Lower leg skin (tissue), 4 donors: ENCODE data around the gene GRAP2. TPM values are rescaled to one million over a fixed set of nuclear protein-coding genes. Genes with fewer than 3 reads are reported as not detected.
"Not testable (repeated sequence)": the region's sequence is repeated elsewhere in the genome, so short reads cannot be mapped to it uniquely, and the experiment has no call there.

Experiments used
- DNase-seq, 2 donors: peaks; one replicate each; pipeline ENCODE4 v3.0.0-alpha.2; 2019; ENCODE audit warnings: low spot score in 2 of 2
- H3K4me3 ChIP-seq: fragments of 200-600 bp; sonication (generic); 2 replicates; pipeline ENCODE4 v1.5.1; 2017; ENCODE audit warnings: mild to moderate bottlenecking, low read depth; ENCODE audit not compliant: poor library complexity, severe bottlenecking
- POLR2A ChIP-seq, 2 donors: fragments of 450-650 bp; IDR thresholded peaks; one replicate each; pipeline ENCODE4 v1.6.1; 2016 to 2017; ENCODE audit warnings: antibody characterized with exemption in 2 of 2, mild to moderate bottlenecking in 1 of 2, moderate library complexity in 1 of 2
- WGBS, 2 donors: methylation state at CpG; one replicate each; pipeline ENCODE4 v1.1.5; 2018; 5-methylcytosine and 5-hydroxymethylcytosine counted together
- intact Hi-C: fragments of 100-400 bp; cut with DNase I; formaldehyde crosslinking; loops from one replicate; pipeline ENCODE4 v1.15.0; 2023; ENCODE audit warnings: low total_unique reads
- total RNA-seq, 4 donors: library from RNA; depleted of rRNA; stranded (reverse); fragments of >200 nt; gene quantifications; one replicate each; pipeline ENCODE4 v1.1.0, GENCODE V29; 2016
- TF ChIP-seq, protein P1 (sequence below), 3 donors: fragments of 450-650 bp; IDR thresholded peaks; one replicate each; pipeline ENCODE4 v1.5.1; 2016; ENCODE audit warnings: antibody characterized with exemption in 3 of 3, mild to moderate bottlenecking in 3 of 3, moderate library complexity in 2 of 3

GRAP2 gene
- total RNA-seq, 4 donors from 2014 or later, result 0.72 to 1.3 (median 0.96) TPM

DNA sequence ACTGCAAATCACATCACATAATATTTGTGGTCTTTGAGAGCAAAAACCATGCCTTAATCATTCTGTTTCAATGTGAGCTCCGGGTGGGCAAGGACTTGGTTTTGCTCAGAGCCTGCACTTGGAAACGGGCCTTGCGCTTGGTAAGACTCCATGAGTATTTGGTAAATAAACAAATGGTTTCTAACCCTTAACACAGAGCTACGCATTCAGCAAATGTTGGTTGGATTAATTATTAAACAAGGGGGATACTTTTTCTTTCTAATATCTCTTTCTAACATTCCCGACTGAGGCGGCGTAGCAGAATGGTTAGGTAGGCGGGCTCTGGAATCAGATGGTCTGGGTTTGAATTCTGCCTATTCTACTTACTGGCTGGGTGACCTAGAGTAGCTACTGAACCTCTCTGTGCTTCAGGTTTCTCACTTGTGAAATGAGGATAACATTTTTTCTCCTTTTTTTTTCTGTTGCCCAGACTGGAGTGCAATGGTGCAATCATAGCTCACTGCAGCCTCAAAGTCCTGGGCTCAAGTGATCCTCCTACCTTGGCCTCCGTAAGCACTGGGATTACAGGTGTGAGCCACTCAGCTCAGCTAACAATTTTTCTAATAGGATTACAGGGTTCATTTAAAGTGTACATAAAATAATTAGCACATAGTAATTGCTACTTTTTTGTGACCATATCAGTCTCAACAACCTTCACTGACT, 90.4 kb downstream of the GRAP2 start:
- DNase-seq, result no peak
- 96 to 97% methylated on average over 9 of the region's 9 CpGs for WGBS, 2 donors
- TF ChIP-seq POLR2A (IDR thresholded peaks at IDR 0.05), result no peak
- TF ChIP-seq, protein P1, sequence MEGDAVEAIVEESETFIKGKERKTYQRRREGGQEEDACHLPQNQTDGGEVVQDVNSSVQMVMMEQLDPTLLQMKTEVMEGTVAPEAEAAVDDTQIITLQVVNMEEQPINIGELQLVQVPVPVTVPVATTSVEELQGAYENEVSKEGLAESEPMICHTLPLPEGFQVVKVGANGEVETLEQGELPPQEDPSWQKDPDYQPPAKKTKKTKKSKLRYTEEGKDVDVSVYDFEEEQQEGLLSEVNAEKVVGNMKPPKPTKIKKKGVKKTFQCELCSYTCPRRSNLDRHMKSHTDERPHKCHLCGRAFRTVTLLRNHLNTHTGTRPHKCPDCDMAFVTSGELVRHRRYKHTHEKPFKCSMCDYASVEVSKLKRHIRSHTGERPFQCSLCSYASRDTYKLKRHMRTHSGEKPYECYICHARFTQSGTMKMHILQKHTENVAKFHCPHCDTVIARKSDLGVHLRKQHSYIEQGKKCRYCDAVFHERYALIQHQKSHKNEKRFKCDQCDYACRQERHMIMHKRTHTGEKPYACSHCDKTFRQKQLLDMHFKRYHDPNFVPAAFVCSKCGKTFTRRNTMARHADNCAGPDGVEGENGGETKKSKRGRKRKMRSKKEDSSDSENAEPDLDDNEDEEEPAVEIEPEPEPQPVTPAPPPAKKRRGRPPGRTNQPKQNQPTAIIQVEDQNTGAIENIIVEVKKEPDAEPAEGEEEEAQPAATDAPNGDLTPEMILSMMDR (IDR thresholded peaks at IDR 0.05), result no peak
- H3K4me3 ChIP-seq, result no peak overlapping the region
- intact Hi-C loops, result no loop called here

DNA sequence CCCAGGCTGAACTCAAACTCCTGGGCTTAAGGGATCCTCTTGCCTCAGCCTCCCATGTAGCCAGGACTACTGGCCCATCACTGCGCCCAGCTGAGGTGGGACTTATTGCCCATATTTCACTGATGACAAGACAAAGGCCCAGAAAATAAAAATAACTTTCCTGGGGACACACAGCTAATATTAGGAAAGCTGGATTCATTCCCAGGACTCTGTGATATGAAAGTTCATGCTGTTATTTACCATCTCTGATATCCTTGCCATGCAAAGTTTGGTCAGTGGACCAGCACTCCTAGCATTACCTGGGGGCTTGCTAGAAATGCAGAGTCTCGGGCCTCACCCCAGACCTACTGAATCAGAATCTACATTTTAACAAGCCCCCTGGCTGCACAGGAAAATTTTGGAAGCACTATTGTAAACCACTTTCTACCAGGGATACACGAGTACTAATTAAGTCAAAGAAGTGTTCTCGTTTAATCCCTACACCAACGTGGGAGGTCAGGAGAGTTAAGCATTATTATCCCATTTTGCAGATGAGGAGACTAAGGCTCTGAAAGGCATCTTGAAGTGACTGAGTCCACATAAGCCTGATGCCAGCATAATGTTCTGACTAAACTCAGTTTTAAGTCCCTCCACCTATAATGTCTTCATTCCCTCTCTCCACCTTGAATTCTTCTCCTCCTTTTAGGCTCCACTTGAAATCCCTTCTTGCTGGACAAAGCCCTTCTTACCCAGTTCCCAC, 91.4 kb downstream of the GRAP2 start:
- no peak overlapping the region for H3K4me3 ChIP-seq
- TF ChIP-seq, protein P1 (IDR thresholded peaks at IDR 0.05), result no peak
- TF ChIP-seq POLR2A (IDR thresholded peaks at IDR 0.05), result no peak
- WGBS, 2 donors, result 83 to 88% methylated on average over 5 of the region's 5 CpGs
- DNase-seq, result no peak
- intact Hi-C loops, result no loop called here

- intact Hi-C loops, H3K4me3 ChIP-seq, DNase-seq: not testable (repeated sequence)
- WGBS, 2 donors, result 93 to 96% methylated on average over 7 of the region's 7 CpGs
Measured at GRCh38 chr22:39992894-39993293, 92.0 kb downstream of the GRAP2 start.

DNA sequence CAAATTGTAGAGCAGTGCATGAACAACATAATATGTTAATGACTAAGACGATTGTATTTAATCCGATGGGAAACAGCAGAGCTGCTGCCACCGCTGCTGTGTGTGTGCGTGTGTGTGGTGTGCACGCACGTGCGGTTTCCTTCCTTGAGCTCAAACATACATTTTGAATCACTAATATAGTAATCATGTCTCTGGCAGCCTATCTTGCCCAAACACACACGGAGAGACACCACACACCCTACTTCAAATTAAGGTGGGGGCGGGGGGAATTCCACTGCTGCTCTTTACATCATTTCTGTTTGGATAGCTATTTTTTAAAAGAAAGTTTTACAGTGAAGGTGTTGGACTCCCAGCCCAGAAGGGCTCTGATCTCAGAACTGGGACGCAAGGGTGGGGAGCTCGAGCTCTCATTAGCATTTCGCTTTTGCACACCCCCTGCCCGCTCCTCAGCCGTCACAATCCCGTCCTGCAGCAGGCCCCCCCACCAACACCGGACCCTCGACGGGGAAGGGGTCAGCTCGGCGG, 93.2 kb downstream of the GRAP2 start:
- no peak for TF ChIP-seq POLR2A (IDR thresholded peaks at IDR 0.05)
- TF ChIP-seq, protein P1 (IDR thresholded peaks at IDR 0.05), result no peak
- WGBS, 2 donors, result 23 to 27% methylated on average over 15 to 20 of the region's 20 CpGs
- no peak overlapping the region for H3K4me3 ChIP-seq
- no peak for DNase-seq
- intact Hi-C loops, result no loop called here

- H3K4me3 ChIP-seq, result peak within 1 kb of the TSS; percentile 33
- DNase-seq, result no peak
- 10 to 14% methylated on average over 7 to 29 of the region's 115 CpGs for WGBS, 2 donors
- TF ChIP-seq, protein P1 (IDR thresholded peaks at IDR 0.05), result no peak
- no peak for TF ChIP-seq POLR2A (IDR thresholded peaks at IDR 0.05)
- intact Hi-C loops, result no loop called here
Measured at GRCh38 chr22:39994566-39995392, 93.9 kb downstream of the GRAP2 start, which contains the start of gene FAM83F. TSS of gene FAM83F (plus strand) at chr22:39994954. CDS start at chr22:39995043, 89 bp downstream.
